Gastroesophageal sphincter (tissue), 4 donors: ENCODE measurements around the gene ARL4D. TPM values are rescaled to one million over a fixed set of nuclear protein-coding genes. Genes with fewer than 3 reads are reported as not detected.
A peak's percentile ranks its signal among the peaks of the same experiment; 100 is the strongest.
"Not testable (repeated sequence)": the region's sequence is repeated elsewhere in the genome, so short reads cannot be mapped to it uniquely, and the experiment has no call there.

Source experiments
- ATAC-seq: fragments of 150-250 bp; one replicate; pipeline ENCODE4 v1.9.1; 2016; ENCODE audit warnings: mild to moderate bottlenecking, moderate library complexity
- H3K27ac ChIP-seq, 4 donors: fragments of 200-600 bp; sonication (generic) in 3 of 4; 1 replicate in 3 of 4; 2 replicates in 1 of 4; pipeline ENCODE4 v1.5.1; 2016 to 2019
- H3K27me3 ChIP-seq: fragments of 200-600 bp; sonication (generic); one replicate; pipeline ENCODE4 v1.5.1; 2019
- H3K36me3 ChIP-seq, 2 donors: fragments of 200-600 bp; sonication (generic); one replicate each; pipeline ENCODE4 v1.5.1; 2019; ENCODE audit warnings: control low read depth in 1 of 2
- H3K4me1 ChIP-seq, 3 donors: fragments of 200-600 bp; sonication (generic); 1 replicate in 2 of 3; 2 replicates in 1 of 3; pipeline ENCODE4 v1.5.1; 2016 to 2019; ENCODE audit warnings: control low read depth in 2 of 3
- H3K4me3 ChIP-seq, 2 donors: fragments of 200-600 bp; sonication (generic); one replicate each; pipeline ENCODE4 v1.5.1; 2019; ENCODE audit warnings: mild to moderate bottlenecking in 1 of 2, moderate library complexity in 1 of 2
- H3K9me3 ChIP-seq, 3 donors: fragments of 200-600 bp; sonication (generic); one replicate each; pipeline ENCODE4 v1.5.1; 2017 to 2019; ENCODE audit warnings: control low read depth in 2 of 3
- CTCF ChIP-seq, 4 experiments: fragments of 200-600 bp in 2 of 4; fragments of 450-650 bp in 2 of 4; sonication (generic) in 1 of 4; IDR thresholded peaks; one replicate each; pipeline ENCODE4 v1.5.1; 2017 to 2019; ENCODE audit warnings: antibody characterized with exemption in 4 of 4, mild to moderate bottlenecking in 2 of 4, moderate library complexity in 2 of 4
- EP300 ChIP-seq: sonication (generic); formaldehyde crosslinking; IDR thresholded peaks from one replicate; pipeline ENCODE4 v1.6.1; 2017; ENCODE audit warnings: antibody characterized with exemption, mild to moderate bottlenecking
- POLR2A ChIP-seq, 2 donors: fragments of 450-650 bp; IDR thresholded peaks; one replicate each; pipeline ENCODE4 v1.6.1; 2017; ENCODE audit warnings: antibody characterized with exemption in 2 of 2, mild to moderate bottlenecking in 2 of 2, moderate library complexity in 1 of 2
- POLR2AphosphoS5 ChIP-seq: sonication (generic); formaldehyde crosslinking; IDR thresholded peaks from one replicate; pipeline ENCODE4 v1.6.1; 2017; ENCODE audit warnings: antibody characterized with exemption
- WGBS, 2 donors: methylation state at CpG; one replicate each; pipeline ENCODE4 v1.1.5; 2018; ENCODE audit warnings: low coverage in 1 of 2; 5-methylcytosine and 5-hydroxymethylcytosine counted together
- total RNA-seq, 4 donors: library from RNA; depleted of rRNA; stranded (reverse); fragments of >200 nt; gene quantifications; one replicate each; pipeline ENCODE4 v1.1.0, GENCODE V29; 2016

The ARL4D gene
- total RNA-seq, 4 donors from 2014 or later = 18.2 to 35.8 (median 20.2) TPM

GRCh38 chr17:43363926-43364285 is 34.9 kb upstream of the ARL4D start:
- Histone ChIP-seq H3K36me3 (no peaks in the 10 kb centered on the region), H3K4me3 (no peak overlapping the region), H3K4me1 (peaks cover 4 to 43% (median 17%) of the 10 kb centered on the region in 3 donors), H3K9me3 (peaks cover 0 to 3% (median 0%) of the 10 kb centered on the region in 3 donors), H3K27ac (no peak overlapping the region), H3K27me3 (no peaks in the 10 kb centered on the region)
- WGBS, 2 donors = 88 to 92% methylated on average over 4 to 9 of the region's 10 CpGs
- TF ChIP-seq EP300 (no peak), POLR2A (IDR thresholded peaks at IDR 0.05) (no peak), CTCF (IDR thresholded peaks at IDR 0.05) (no peak), POLR2AphosphoS5 (no peak)
- ATAC-seq = no peak

DNA sequence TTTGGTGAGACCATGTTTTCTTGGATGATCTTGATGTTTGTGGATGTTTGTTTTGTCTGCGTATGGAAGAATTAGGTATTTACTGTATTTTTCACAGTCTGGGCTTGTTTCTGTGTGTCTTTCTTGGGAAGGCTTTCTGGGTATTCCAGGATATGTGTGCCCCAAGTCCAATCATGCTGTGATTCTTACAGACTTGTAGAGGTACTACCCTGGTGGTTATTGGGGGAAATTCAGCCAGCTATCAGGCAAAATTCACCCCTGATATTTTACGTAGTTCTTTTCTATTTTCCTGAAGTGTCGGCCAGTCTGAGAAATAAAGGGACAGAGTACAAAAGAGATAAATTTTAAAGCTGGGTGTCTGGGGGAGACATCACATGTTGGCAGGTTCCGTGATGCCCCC is 33.4 kb upstream of the ARL4D start:
- TF ChIP-seq POLR2AphosphoS5 = no peak
- no peak for TF ChIP-seq EP300
- TF ChIP-seq CTCF (IDR thresholded peaks at IDR 0.05) = peak in 1 of 4 experiments; percentile 19
- TF ChIP-seq POLR2A (IDR thresholded peaks at IDR 0.05) = no peak
- no peak overlapping the region for H3K4me3 ChIP-seq
- no peaks in the 10 kb centered on the region for H3K36me3 ChIP-seq
- ATAC-seq = no peak
- peaks cover 0 to 45% (median 15%) of the 10 kb centered on the region in 3 donors for H3K4me1 ChIP-seq
- no peaks in the 10 kb centered on the region for H3K27me3 ChIP-seq
- no peak overlapping the region for H3K27ac ChIP-seq
- WGBS, 2 donors = 80 to 89% methylated on average over 1 to 4 of the region's 4 CpGs
- peaks cover 0 to 3% (median 0%) of the 10 kb centered on the region in 3 donors for H3K9me3 ChIP-seq

- H3K4me1 ChIP-seq = peaks cover 0 to 46% (median 15%) of the 10 kb centered on the region in 3 donors
- H3K27me3 ChIP-seq, H3K4me3 ChIP-seq, H3K36me3 ChIP-seq, ATAC-seq, H3K9me3 ChIP-seq, H3K27ac ChIP-seq: not testable (repeated sequence)
- whole genome bisulfite sequencing, 2 donors = 75 to 91% methylated on average over 2 to 5 of the region's 9 CpGs
Observed at GRCh38 chr17:43365921-43366320, 32.9 kb upstream of the ARL4D start.

- WGBS, 2 donors = 50 to 60% methylated on average over 11 to 13 of the region's 25 CpGs
- H3K4me1 ChIP-seq = peaks cover 0 to 42% (median 14%) of the 10 kb centered on the region in 3 donors
- peak overlapping the region; percentile 96 to 100 (median 100) for H3K27ac ChIP-seq
- H3K4me3 ChIP-seq = peak overlapping the region in 1 of 2 donors; percentile 64
- TF ChIP-seq CTCF (IDR thresholded peaks at IDR 0.05) = no peak
- TF ChIP-seq POLR2AphosphoS5 = no peak
- TF ChIP-seq EP300 = no peak
- TF ChIP-seq POLR2A (IDR thresholded peaks at IDR 0.05) = no peak
- no peaks in the 10 kb centered on the region for H3K27me3 ChIP-seq
- ATAC-seq = no peak
- H3K9me3 ChIP-seq = no peaks in the 10 kb centered on the region
- no peaks in the 10 kb centered on the region for H3K36me3 ChIP-seq
Observed at GRCh38 chr17:43366891-43367736, 31.7 kb upstream of the ARL4D start.

DNA sequence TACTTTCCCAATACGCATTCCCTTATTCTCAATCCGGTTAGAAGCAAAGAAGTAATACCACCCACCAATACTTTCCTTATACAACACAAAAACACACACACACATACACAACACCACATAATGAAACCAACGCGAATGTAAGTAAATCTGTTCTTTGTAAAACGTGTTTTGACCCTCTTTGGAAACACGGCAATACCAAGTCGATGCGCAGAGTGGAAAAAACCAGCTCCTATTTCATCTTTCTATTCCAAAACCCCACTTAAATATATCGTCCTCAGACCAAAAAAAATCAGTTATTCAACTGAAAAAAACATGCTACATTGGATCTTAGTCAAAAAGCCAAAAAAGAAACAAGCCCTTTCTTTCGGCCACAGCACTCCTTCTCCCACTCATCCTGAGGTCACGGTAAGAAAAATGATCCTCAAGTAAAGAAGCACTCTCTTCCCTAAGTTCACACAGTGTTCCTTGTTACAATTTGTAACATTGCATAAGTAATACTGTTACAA is 31.0 kb upstream of the ARL4D start:
- Histone ChIP-seq H3K4me1 (peaks cover 0 to 38% (median 11%) of the 10 kb centered on the region in 3 donors), H3K27ac (peak overlapping the region; percentile 96 to 100 (median 100)), H3K4me3 (peak overlapping the region; percentile 36 to 64), H3K9me3 (no peaks in the 10 kb centered on the region), H3K36me3 (no peaks in the 10 kb centered on the region), H3K27me3 (no peaks in the 10 kb centered on the region)
- TF ChIP-seq CTCF (IDR thresholded peaks at IDR 0.05) = no peak
- TF ChIP-seq POLR2A (IDR thresholded peaks at IDR 0.05) = peak; percentile 7 to 42
- no peak for TF ChIP-seq EP300
- TF ChIP-seq POLR2AphosphoS5 = peak; percentile 77
- peak; percentile 53 for ATAC-seq
- 5 to 7% methylated on average over 11 of the region's 11 CpGs for WGBS, 2 donors
